UCSD-AML1 (cell line): ENCODE measurements around the gene PARVA.

Experiments
- DNase-seq: peaks from one replicate; lab custom pipeline; 2025; ENCODE audit not compliant: unreplicated experiment; lab: John Stamatoyannopoulos, UW

Gene PARVA

DNA sequence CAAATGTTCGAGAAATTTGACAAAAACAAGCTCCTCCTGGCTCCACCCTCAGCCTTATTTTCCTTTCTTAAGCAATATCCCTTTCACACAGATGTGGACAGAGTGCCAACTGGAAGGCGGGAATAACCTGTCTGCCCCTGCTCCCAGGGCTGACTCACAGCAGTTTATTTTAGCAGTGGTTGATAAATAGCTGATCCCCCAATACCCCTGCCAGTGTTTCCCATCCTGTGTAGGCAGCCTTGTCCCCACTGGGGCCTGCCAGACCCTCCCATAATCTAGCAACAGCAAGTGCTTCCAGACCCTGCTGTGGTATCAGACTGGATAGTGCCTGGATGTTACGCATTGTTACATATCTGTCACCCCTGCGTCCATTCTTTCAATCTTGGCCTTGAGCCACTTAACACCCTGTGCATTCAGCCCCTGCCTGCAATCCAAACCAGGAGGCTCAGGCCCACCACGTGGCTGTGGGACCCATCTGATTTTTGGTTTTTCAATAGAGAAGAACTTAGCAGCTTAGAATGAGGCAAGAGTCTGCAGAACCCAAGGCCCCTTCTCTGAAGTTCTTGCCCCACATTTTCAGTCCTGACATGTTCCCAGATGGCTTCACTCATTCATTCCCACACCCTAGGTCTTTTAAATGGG, 53.7 kb downstream of the PARVA start:
- no peak for DNase-seq

DNA sequence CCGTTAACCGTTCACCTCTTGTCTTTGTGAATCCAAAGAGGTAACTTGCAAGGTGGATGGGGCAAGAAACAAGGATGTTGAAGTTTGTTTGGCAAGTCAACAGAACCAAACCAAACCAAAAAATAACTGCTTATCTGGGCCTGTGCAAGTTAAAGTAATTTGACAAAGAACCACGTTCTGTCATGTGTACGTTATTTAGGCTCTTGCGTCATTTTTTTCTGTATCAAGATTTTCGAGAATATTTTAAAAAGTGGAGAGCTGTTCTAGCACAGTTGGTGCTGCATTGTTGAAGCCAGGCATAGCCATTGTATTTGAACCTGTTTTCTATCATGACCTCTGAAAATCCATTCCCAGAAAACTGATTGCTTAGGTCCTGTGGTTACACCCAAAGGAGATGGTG, 55.1 kb downstream of the PARVA start:
- DNase-seq = no peak

DNA sequence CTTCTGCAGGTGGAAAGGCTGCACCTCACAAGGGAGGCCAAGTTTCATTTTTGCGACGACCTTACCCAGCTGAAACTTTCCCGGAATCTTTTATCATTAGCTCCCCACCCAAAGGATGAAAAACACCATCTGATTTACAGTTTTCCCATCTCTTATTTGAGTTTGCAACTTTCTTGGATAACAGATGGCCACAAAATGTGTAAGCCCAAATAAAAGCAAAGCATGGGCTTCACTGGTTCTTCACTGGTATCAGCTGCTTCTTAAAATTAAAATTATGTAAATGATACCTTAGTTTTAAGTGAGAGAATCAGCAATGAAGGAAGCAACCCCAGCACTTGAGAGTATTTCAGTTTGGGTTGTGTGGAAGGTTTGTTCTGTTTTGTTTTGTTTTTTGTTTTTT, 55.8 kb downstream of the PARVA start:
- DNase-seq = no peak

DNA sequence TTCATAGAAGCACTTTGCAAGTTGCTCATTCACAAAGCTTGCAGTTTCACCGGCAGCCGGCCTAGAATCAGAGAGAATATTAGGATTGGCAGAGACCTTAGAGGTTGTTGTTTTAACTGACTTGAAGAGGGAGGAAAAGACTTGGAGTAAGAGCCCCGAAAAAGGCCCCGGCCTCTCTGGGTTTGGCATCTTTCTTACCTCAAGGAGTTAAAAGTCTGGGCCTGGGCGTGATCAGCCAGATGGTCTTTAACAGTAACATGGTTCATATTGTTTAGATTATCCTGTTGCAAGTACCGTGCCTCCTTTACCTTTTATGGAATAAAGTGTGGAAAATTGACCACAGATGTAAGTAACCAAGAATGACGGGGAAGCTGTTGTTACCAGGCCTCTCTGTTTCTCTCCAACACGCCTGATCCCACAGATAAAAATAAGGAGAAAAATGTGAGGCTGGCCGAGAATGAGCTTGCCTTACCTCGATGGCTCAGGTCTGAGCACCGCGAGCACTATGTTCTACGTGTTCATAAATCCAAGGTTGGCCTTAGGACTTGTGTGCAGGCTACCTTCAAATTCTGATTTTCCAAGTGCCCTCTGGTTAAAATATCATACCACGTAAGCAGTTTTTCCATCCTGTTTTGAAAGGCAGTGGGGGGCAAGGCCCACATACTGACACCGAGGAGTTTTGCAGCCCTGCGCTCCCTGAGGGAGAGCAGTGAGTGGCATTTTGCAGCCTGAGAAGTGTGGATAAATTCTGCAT, 56.4 kb downstream of the PARVA start:
- DNase-seq = no peak

DNA sequence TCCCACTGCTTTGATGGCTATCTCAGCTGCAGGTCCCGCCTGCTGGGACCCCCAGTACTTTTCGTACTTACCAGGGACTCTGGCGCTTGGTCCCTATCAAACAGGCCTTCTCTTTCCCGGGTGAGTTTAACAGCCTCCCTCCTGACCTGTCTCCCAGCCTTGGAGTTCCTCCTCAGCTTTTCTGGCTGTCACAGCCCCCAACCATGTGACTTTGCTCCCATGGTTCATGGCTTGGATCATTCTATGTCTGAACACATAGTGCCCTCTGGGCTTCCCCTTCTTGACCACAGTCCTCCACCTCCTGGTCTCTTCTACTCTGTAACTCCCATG, 56.9 kb downstream of the PARVA start:
- DNase-seq = no peak

DNA sequence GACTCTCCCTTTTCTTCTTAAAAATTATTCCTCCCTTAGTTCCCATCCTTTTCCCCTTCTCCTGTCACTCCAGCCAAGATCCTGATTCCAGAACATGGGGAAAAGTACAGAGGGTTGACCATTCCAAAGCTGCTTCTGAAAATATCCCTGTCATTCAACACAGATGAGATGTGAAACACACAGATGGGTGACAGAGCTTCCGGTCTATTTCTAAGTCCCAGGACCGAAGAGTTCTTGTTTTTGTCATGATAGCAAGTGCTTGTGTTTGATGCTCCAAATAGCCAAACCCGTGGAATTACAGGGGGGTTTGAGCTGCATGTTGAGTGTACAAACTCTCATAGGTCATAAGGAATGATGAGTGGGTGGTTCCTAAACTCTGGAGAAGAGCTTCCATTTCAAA, 57.9 kb downstream of the PARVA start:
- DNase-seq = no peak

DNA sequence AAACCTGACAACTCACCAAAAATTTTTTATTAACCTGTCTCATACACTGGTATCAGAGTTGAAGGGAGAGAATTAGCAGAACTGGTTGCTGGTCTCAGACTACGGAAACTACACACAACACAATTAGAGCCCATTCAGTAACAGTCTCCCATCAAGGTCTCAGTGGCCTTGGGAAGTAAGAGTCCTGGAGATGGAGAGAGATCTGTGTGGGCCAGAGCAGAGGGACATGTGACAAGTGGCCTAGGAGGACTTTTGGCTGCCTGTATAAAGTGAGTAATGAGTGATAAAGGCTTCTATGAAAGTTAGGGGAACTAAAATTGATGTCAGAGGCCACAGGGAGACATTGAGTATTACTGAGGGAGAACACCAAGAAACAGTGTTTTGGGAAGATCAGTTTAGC, 58.9 kb downstream of the PARVA start:
- no peak for DNase-seq

DNA sequence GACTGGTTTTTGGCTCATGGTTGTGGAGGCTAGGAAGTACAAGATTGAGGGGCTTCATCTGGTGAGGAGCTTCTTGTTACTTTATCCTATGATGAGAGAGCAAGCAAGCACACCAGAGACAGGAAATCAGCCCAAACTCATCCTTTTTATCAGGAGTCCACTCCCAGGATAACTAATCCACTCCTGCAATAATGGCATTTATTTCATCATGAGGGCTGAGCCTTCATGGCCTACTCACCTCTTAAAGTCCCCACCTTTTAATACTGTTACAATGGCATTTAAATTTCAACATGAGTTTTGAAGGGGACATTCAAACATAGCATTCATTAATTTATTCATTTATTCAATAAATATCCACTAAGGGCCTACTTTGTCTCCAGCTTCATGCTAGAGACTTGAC, 60.9 kb downstream of the PARVA start:
- no peak for DNase-seq

DNA sequence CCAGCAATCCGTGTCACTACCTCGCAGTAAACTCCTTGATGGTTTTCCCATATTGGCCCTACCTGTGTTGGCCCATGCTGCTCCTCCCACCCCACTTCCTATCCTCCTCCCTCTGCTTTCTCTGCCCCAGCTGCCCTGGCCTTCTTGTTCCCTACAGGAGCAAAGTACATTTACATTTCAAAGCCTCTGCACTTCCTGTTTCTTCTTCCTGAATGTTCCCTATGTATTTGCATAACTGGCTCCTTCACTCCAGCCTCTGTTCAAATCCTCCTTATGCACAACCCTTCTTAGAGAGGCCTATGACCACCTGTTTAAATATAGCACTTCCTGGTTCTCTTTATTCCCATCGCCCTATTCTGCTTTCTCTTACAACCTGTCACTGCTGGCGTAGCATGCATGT, 62.2 kb downstream of the PARVA start:
- DNase-seq = no peak

DNA sequence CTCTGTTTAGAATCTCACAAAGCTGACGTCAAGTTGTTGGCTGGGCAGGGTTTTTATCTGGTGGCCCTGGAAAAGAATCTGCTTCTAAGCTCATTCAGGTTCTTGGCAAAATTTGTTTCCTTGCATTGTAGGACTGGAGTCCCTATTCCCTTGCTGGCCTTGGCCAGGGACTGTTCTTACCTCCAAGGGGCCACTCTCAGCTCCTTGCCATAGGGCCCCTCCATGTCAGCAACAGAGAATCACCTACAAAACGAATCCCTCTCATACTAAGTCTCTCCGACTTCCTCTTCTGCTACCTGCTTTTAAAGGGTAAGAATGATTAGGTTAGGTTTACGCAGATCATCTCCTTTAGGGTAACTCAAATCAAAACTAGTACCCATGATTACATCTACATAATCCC, 63.2 kb downstream of the PARVA start:
- DNase-seq = no peak

DNA sequence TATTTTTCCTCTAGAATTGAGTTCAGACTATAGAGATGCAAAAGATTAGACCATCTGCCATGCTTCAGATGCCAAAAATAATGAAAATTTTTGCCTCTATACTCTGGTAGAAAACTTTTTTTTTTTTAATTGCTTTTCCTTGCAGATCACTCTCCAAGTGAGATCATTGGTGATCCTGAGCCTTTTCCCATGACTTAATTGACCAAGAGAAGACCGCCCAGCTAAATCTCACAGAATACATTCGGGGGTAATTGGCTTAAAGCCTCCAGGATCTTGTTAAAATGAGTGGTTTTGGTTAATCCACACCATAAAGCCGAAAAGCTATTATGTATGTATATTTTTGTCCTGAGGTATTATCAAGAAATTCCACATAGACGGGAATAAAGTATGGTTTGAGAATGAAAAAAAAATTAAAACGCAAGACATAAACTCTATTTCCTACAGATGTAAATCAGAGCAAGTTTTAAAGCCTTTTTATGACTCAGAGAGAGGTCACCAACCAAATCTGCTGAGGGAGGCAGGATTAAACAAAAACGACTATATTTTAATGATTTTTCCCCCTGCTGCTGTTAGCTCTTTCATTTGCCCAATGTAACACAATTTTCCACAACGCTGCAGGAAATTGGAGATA, 64.0 kb downstream of the PARVA start:
- DNase-seq = no peak

DNA sequence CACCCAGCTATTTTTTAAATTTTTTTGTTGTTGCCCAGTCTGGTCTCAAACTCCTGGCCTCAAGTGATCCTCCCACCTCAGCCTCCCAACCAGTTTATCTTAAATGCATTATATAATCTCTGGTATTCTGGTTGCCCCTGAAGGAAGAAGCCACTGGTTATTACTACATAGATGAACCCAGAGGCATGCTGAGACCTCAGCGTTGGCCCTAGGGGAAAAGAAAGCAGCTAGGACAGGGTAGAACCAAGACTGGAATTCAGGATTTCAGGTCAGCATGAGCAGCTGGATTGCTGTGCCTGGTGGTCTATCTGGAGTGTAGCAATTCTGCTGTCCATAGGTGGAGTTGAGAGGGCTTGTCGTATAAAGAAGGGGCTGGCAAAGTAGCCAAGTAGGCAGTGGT, 67.2 kb downstream of the PARVA start:
- DNase-seq = no peak

DNA sequence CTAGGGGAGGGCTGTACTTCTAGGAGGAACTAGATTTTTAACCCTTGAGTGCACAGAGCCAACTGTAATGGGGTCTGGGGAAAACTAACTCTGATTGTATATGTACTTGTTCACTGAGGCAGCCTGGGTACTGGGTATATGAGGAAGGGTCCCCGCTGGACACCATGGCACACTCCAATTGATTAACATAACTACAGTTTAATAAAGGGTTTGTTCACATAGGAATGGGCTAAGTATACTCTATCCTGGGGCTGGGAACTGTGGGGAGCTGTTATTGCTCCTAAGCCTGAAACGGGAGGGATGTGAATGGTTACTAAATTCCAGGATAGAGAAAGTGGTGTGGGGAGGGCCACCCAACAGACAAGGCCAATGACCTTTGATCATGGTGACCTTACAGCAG, 67.6 kb downstream of the PARVA start:
- DNase-seq = no peak

DNA sequence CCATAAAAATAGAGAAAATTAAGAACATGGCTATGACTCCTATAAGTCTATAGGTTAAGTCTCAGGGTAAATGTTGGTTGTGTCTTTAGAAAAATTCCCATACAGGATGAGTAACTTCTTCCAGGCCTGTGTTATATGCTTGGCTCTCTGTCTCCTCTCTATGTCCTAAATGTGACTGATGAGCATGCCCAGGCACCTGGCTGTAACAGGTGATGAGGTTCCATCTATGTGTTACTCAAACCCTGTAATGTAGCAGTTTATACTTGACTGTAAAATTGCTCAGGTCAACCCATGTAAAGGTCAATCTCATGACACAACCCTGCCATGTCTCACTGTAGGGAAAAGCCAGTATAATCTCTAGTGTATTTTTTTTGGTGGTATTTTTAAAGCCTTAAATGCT, 69.5 kb downstream of the PARVA start:
- no peak for DNase-seq

DNA sequence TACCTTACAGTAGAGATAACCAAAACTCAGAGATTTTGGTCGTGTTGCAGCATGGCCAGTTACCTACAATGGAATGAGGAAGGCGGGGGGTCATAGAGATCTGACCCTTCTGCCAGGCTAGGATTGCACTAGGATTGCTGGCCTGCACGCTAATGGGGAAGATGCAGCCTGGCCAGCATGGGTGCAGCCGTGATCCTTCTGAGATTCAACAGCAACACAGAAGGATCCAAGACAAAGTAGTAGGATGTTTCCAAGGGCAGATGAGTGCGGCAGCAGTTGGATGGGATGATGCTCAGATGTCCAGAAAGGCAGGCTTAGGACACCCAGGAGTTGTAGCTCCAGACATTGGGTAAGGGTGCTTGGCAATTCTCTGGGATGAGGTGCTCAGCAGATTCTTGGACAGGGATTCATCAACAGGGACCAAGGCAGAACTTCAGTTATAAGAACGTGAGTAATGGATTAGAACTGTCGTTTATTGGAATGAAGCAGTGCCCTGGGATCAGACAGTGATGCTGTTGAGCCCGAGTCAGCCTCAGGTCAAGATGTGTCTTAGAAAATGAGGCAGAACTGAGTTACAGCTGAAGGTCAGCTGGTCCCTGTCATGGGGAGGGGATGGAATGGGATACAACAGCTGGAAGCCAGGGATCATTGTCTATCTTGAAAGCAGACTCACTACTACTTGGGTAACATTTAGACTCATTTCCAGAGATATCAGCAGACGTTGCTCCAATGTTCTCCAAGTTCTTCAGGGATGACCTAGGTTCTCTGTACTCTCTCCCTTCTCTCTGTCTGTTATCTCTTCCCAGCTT, 71.0 kb downstream of the PARVA start:
- DNase-seq = no peak

DNA sequence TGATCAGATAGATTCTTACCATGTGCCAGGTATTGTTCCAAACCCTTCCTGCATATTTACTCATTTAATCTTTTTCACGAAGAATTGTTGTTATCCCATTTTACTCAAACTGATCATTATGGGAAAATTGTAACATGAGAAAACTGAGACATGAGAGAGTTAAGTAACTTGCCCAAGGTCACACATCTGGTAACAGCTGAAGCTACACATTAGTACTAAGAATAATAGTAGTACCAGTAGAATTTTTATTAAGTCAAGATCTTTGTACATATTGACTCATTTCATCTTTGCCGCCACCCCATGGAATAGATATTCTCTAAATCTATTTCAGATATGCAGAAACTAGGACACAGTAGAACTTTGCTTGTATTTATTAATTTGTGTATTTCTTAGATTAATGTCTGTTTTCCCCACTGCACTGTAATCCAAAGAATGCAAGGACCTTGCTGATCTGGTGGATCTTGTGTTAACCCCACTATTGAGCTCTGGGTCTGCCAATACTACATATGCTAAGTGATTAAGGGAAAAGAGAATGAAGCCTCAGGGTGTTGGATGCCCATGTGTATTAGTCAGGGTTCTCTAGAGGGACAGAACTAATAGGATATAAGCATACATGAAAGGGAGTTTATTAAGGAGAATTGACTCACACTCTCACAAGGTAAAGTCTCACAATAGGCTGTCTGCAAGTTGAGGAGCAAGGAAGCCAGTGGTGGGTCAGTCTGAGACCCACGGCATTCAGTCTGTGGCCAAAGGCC, 72.8 kb downstream of the PARVA start:
- DNase-seq = no peak

DNA sequence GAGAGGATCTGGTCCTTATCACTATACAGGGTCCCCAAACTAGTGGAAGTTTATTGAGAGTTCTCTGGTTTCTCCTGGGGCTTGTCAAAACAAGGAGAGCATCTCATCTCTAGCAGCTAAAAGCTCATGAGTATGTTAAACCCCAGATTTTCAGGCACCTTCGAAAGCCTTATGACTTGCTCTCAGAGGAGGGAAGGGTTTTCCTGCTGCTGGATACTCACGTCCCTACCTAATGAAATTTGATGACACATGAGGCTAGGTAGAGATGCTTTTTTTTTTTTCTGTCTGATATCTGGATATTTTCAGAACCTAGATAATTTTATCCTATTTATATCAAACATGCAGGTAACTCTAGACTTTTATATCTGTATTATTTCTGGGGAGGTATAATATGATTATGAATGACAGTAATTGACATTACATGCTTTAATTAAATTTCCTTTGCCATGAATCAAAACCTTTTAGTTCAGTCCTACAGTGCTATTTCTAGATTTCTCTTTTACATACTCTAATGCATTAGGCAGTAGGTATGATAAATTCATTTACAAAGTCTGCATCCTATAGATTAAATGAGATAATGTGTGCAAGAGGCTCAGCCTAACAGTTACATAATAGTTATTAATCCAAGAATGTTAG, 73.9 kb downstream of the PARVA start:
- DNase-seq = no peak

DNA sequence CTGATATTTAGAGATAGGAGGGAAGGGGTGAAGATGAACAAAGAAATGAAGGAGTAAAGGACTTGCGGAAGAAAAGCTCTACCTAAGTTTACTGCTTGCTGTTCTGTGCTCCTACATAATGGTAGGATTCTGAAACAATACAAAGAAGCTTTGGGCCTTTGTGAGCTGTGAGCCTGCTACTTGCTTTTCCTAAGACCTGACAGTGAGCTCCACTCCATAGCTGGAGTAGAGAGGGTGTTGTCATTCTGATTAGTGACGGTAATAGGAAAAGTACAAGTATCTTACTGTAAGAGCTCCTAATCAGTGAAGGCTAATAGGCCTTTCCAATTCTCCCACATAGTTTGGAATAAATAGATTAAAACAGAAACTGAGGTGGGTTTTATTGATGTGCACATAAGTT, 75.9 kb downstream of the PARVA start:
- DNase-seq = no peak

DNA sequence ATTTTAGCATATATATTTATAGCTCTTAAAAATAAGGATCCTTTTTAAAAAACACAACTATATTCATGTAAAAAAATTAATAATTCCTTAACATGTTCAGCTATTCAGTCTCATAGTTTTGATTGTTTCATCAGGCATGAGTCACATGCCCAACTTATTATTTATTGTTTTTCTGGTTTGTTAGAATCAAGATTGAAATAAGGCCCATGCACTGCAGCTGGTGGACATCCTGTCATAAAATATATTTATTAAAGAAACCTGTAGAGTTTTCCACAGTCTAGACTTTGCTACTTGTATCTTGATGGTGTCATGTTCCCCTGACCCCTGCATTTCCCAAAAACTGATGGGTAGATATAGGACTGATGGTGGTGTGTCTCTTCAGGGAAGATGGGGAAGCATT, 77.4 kb downstream of the PARVA start:
- DNase-seq = no peak

DNA sequence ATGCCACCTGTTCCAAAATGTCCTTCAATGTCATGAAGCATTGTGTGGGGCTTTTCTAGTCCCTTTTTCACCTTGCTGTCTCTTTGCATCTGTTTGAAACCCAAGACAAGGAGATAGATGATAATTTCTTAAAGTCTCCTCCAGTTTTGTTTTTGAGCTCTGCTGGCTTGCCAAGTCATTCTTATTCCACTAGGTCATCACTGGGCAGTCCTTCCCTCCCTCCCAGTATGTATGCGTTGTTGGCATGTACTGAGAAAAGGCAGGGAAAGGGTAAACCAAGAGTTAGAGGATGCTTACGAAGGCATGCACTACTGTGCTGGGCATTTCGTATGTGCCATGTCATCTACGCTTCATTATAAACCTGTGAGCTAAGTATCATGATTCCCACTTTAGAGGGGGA, 78.6 kb downstream of the PARVA start:
- DNase-seq = no peak
